H9 (cell line): ENCODE measurements around the gene IREB2. TPM values are rescaled to one million over a fixed set of nuclear protein-coding genes. Genes with fewer than 3 reads are reported as not detected.

ENCODE experiments used
- DNase-seq: peaks from one replicate; pipeline ENCODE4 v3.0.0-alpha.2; 2017
- H2AFZ ChIP-seq: one replicate; pipeline ENCODE4 v1.6.1; 2013; ENCODE audit warnings: mild to moderate bottlenecking, low read length, control low read depth, moderate library complexity
- H2AK5ac ChIP-seq: 2 replicates; pipeline ENCODE4 v1.6.1; 2013; ENCODE audit warnings: low read length, control low read depth, mixed read lengths; ENCODE audit not compliant: insufficient read length
- H2BK120ac ChIP-seq: one replicate; pipeline ENCODE4 v1.6.1; 2013; ENCODE audit warnings: low read depth, mild to moderate bottlenecking, low read length, control low read depth, inconsistent platforms; ENCODE audit not compliant: poor library complexity, severe bottlenecking
- H2BK12ac ChIP-seq: 2 replicates; pipeline ENCODE4 v1.6.1; 2013; ENCODE audit warnings: low read length, control low read depth, mixed read lengths, low read depth; ENCODE audit not compliant: insufficient read length
- H2BK15ac ChIP-seq: 2 replicates; pipeline ENCODE4 v1.6.1; 2013; ENCODE audit warnings: low read depth, low read length, control low read depth
- H2BK20ac ChIP-seq: one replicate; pipeline ENCODE4 v1.6.1; 2013; ENCODE audit warnings: low read depth, mild to moderate bottlenecking, low read length, control low read depth, inconsistent platforms; ENCODE audit not compliant: poor library complexity, severe bottlenecking
- H2BK5ac ChIP-seq: 2 replicates; pipeline ENCODE4 v1.6.1; 2013; ENCODE audit warnings: low read length, control low read depth, mixed read lengths; ENCODE audit not compliant: insufficient read length
- H3K14ac ChIP-seq: 2 replicates; pipeline ENCODE4 v1.6.1; 2013; ENCODE audit warnings: low read length, control low read depth; ENCODE audit not compliant: insufficient read depth
- H3K18ac ChIP-seq: 2 replicates; pipeline ENCODE4 v1.6.1; 2013; ENCODE audit warnings: low read depth, mild to moderate bottlenecking, mixed read lengths, low read length, control low read depth; ENCODE audit not compliant: insufficient read length
- H3K23ac ChIP-seq: 2 replicates; pipeline ENCODE4 v1.6.1; 2013; ENCODE audit warnings: low read length, control low read depth, mixed read lengths, low read depth; ENCODE audit not compliant: insufficient read length
- H3K23me2 ChIP-seq: 2 replicates; pipeline ENCODE4 v1.6.1; 2013; ENCODE audit warnings: low read depth, mild to moderate bottlenecking, mixed read lengths, low read length, control low read depth; ENCODE audit not compliant: insufficient read length, poor library complexity, severe bottlenecking
- H3K27ac ChIP-seq: 2 replicates; pipeline ENCODE4 v1.5.1; 2013; ENCODE audit warnings: low read length, control low read depth, mixed read lengths, low read depth; ENCODE audit not compliant: insufficient read length
- H3K27me3 ChIP-seq: 2 replicates; pipeline ENCODE4 v1.6.1; 2013; ENCODE audit warnings: low read length, control low read depth, inconsistent platforms; ENCODE audit not compliant: insufficient read depth
- H3K4ac ChIP-seq: 2 replicates; pipeline ENCODE4 v1.6.1; 2013; ENCODE audit warnings: low read depth, mild to moderate bottlenecking, control low read depth, inconsistent platforms, low read length, moderate library complexity
- H3K4me1 ChIP-seq: 2 replicates; pipeline ENCODE4 v1.6.1; 2013; ENCODE audit warnings: low read length, control low read depth, inconsistent platforms; ENCODE audit not compliant: insufficient read depth
- H3K4me2 ChIP-seq: 2 replicates; pipeline ENCODE4 v1.6.1; 2013; ENCODE audit warnings: low read length, control low read depth, mixed read lengths; ENCODE audit not compliant: insufficient read length, insufficient read depth
- H3K56ac ChIP-seq: 2 replicates; pipeline ENCODE4 v1.6.1; 2013; ENCODE audit warnings: low read depth, mild to moderate bottlenecking, mixed read lengths, low read length, control low read depth; ENCODE audit not compliant: insufficient read length
- H3K79me1 ChIP-seq: 2 replicates; pipeline ENCODE4 v1.6.1; 2013; ENCODE audit warnings: low read depth, mild to moderate bottlenecking, moderate library complexity, low read length, control low read depth, inconsistent platforms; ENCODE audit not compliant: insufficient read depth, poor library complexity, severe bottlenecking
- H3K79me2 ChIP-seq: 2 replicates; pipeline ENCODE4 v1.6.1; 2013; ENCODE audit warnings: low read length, control low read depth, inconsistent platforms; ENCODE audit not compliant: insufficient read depth
- H3K9ac ChIP-seq: 2 replicates; pipeline ENCODE4 v1.6.1; 2013; ENCODE audit warnings: low read length, control low read depth, mixed read lengths; ENCODE audit not compliant: insufficient read length; ENCODE audit errors: extremely low read depth
- H3K9me3 ChIP-seq: one replicate; pipeline ENCODE4 v1.6.1; 2013; ENCODE audit warnings: low read depth, low read length, inconsistent platforms; ENCODE audit not compliant: control insufficient read depth
- H3T11ph ChIP-seq: one replicate; pipeline ENCODE4 v1.6.1; 2013; ENCODE audit warnings: mild to moderate bottlenecking, low read length, control low read depth, inconsistent platforms
- H4K20me1 ChIP-seq: one replicate; pipeline ENCODE4 v1.6.1; 2013; ENCODE audit not compliant: control insufficient read depth, insufficient read length, insufficient read depth
- H4K5ac ChIP-seq: 2 replicates; pipeline ENCODE4 v1.6.1; 2013; ENCODE audit warnings: low read depth, mild to moderate bottlenecking, mixed read lengths, low read length, control low read depth; ENCODE audit not compliant: insufficient read length
- H4K8ac ChIP-seq: replicated peaks from 2 replicates; pipeline ENCODE4 v1.6.1; 2013; ENCODE audit warnings: low read length, control low read depth, mixed read lengths, low read depth; ENCODE audit not compliant: insufficient read length
- H4K91ac ChIP-seq: 2 replicates; pipeline ENCODE4 v1.6.1; 2013; ENCODE audit warnings: low read depth, mild to moderate bottlenecking, moderate library complexity, mixed read lengths, low read length, control low read depth; ENCODE audit not compliant: insufficient read length
- H3K27ac Mint-ChIP-seq, 3 experiments: 2 replicates in 2 of 3; 3 replicates in 1 of 3; pipeline ENCODE4 v1.8.0; 2020 to 2021; ENCODE audit warnings: mixed read lengths in 3 of 3, mild to moderate bottlenecking in 1 of 3, moderate library complexity in 1 of 3
- H3K27me3 Mint-ChIP-seq: 2 replicates; pipeline ENCODE4 v1.8.0; 2021; ENCODE audit warnings: low read depth, mild to moderate bottlenecking, moderate library complexity, mixed read lengths
- H3K36me3 Mint-ChIP-seq, 3 experiments: 2 replicates in 2 of 3; 3 replicates in 1 of 3; pipeline ENCODE4 v1.8.0; 2020 to 2021; ENCODE audit warnings: low read depth in 3 of 3, mixed read lengths in 3 of 3; ENCODE audit not compliant: insufficient read depth in 1 of 3
- H3K4me1 Mint-ChIP-seq, 2 experiments: 2 replicates each; pipeline ENCODE4 v1.8.0; 2020; ENCODE audit warnings: mixed read lengths in 2 of 2
- H3K4me3 Mint-ChIP-seq, 2 experiments: 2 replicates in 1 of 2; 3 replicates in 1 of 2; pipeline ENCODE4 v1.8.0; 2020 to 2021; ENCODE audit warnings: mild to moderate bottlenecking in 2 of 2, mixed read lengths in 2 of 2, moderate library complexity in 1 of 2
- H3K9me3 Mint-ChIP-seq, 2 experiments: 2 replicates in 1 of 2; 3 replicates in 1 of 2; pipeline ENCODE4 v1.8.0; 2020; ENCODE audit warnings: mild to moderate bottlenecking in 2 of 2, mixed read lengths in 2 of 2, moderate library complexity in 1 of 2
- WGBS: extraction: QIAGEN DNeasy Blood & Tissue Kit; methylation state at CpG from one replicate; pipeline ENCODE4 v1.1.7; 2013; ENCODE audit warnings: missing lambda C conversion rate, low lambda C conversion rate, mixed read lengths; ENCODE audit not compliant: insufficient read length; ENCODE audit errors: extremely low coverage; 5-methylcytosine and 5-hydroxymethylcytosine counted together
- total RNA-seq: library from RNA; stranded (reverse); gene quantifications from 2 replicates; pipeline ENCODE4 v1.2.1, GENCODE V29; 2021
- TF ChIP-seq, protein P1 (sequence below): fragments of 200-600 bp; sonication (generic); conservative IDR thresholded peaks from 3 replicates; pipeline ENCODE4 v1.8.0; 2021; ENCODE audit warnings: antibody characterized with exemption, mild to moderate bottlenecking

IREB2 gene
- total RNA-seq, 1 experiment from 2014 or later = 87.6 TPM

DNA sequence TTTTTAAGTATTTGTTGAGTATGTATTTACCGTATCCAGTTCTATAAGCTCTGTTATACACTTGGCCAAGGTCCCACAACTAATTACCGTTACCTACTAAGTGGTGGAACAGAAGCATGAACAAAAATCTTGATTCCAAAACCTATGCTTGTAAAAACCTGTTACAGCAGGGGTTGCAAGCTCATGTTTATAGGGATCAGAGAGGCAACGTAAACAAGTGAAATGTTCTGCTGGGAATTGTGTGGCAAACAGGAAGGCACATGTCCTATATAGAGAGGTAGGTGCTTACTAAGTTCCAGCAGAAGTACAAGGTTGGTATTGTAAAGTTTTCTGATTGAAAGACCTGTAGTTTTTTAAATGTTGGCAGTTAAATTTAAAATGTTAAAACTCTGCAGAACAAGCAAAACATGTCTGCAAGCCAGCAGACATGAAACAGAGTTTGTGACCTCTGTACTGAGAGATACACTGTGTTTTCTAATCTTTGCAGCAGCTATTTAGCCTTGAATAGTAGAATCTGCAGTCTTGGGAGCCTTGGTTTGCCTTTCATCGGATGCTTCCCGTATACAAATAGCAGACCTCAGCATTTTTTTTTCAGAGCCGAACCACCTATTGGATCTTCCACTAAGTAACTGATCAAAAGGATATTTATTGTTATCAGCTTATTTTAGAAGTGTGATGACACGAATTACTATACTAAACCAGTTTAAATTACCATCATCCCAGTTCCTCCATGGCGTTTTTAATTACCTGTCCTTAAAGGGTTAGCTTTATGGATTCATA is 11.4 kb downstream of the IREB2 start:
- no peak overlapping the region for H2BK5ac ChIP-seq
- no peaks in the 10 kb centered on the region for H3K23me2 ChIP-seq
- peaks cover 17% of the 10 kb centered on the region for H3K79me1 ChIP-seq
- H3K27ac Mint-ChIP-seq = no peak overlapping the region
- no peak overlapping the region for H2BK20ac ChIP-seq
- WGBS = no CpG with 5 or more reads among the region's 8 CpGs
- H4K5ac ChIP-seq = no peak overlapping the region
- no peak overlapping the region for H3K27ac ChIP-seq
- no peak overlapping the region for H2BK15ac ChIP-seq
- H3K56ac ChIP-seq = no peak overlapping the region
- H3K9ac ChIP-seq = no peak overlapping the region
- peaks cover 16% of the 10 kb centered on the region in 2 experiments for H3K4me1 Mint-ChIP-seq
- H4K91ac ChIP-seq = no peak overlapping the region
- H3K9me3 Mint-ChIP-seq = no peaks in the 10 kb centered on the region
- no peak overlapping the region for H3K4ac ChIP-seq
- no peak overlapping the region for H3K4me3 Mint-ChIP-seq
- no peak overlapping the region for H3K23ac ChIP-seq
- no peak overlapping the region for H3K4me2 ChIP-seq
- H2AFZ ChIP-seq = no peak overlapping the region
- no peak overlapping the region for H3K18ac ChIP-seq
- no peaks in the 10 kb centered on the region for H3K9me3 ChIP-seq
- H3K27me3 ChIP-seq = no peaks in the 10 kb centered on the region
- H2BK12ac ChIP-seq = no peak overlapping the region
- no peak overlapping the region for H2AK5ac ChIP-seq
- H3K14ac ChIP-seq = no peak overlapping the region
- H4K20me1 ChIP-seq = no peaks in the 10 kb centered on the region
- no peak overlapping the region for H2BK120ac ChIP-seq
- peaks cover 12 to 41% (median 36%) of the 10 kb centered on the region in 3 experiments; a peak in 6 of 7 replicates for H3K36me3 Mint-ChIP-seq
- TF ChIP-seq, protein P1, sequence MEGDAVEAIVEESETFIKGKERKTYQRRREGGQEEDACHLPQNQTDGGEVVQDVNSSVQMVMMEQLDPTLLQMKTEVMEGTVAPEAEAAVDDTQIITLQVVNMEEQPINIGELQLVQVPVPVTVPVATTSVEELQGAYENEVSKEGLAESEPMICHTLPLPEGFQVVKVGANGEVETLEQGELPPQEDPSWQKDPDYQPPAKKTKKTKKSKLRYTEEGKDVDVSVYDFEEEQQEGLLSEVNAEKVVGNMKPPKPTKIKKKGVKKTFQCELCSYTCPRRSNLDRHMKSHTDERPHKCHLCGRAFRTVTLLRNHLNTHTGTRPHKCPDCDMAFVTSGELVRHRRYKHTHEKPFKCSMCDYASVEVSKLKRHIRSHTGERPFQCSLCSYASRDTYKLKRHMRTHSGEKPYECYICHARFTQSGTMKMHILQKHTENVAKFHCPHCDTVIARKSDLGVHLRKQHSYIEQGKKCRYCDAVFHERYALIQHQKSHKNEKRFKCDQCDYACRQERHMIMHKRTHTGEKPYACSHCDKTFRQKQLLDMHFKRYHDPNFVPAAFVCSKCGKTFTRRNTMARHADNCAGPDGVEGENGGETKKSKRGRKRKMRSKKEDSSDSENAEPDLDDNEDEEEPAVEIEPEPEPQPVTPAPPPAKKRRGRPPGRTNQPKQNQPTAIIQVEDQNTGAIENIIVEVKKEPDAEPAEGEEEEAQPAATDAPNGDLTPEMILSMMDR = no peak
- H3T11ph ChIP-seq = no peak overlapping the region
- no peak overlapping the region for H4K8ac ChIP-seq
- H3K4me1 ChIP-seq = peaks cover 7% of the 10 kb centered on the region; the same call in 1 of the 2 replicates
- DNase-seq = no peak
- H3K79me2 ChIP-seq = peaks cover 43% of the 10 kb centered on the region
- H3K27me3 Mint-ChIP-seq = no peaks in the 10 kb centered on the region
